HG03442 (cell line): ENCODE data around the gene BBLN.

Experiments used
- ATAC-seq: cut with Tn5 transposase; IDR thresholded peaks from one replicate; pipeline ENCODE4 v1.9.1; 2021; ENCODE audit warnings: mild to moderate bottlenecking, moderate library complexity; ENCODE audit not compliant: unreplicated experiment

BBLN gene

GRCh38 chr9:128188209-128188608 lies 28.1 kb downstream of the BBLN start:
- no peak for ATAC-seq

GRCh38 chr9:128190013-128190412 lies 29.9 kb downstream of the BBLN start:
- ATAC-seq, result no peak

- ATAC-seq, result peak; percentile 26
Observed at GRCh38 chr9:128190516-128191405, 30.7 kb downstream of the BBLN start.

- ATAC-seq, result peak; percentile 66
Observed at GRCh38 chr9:128191406-128192046, 31.5 kb downstream of the BBLN start, which contains the start of gene CIZ1. TSS of gene CIZ1 (minus strand) at chr9:128191572. CDS start at chr9:128190857, 715 bp downstream.

- no peak for ATAC-seq
Observed at GRCh38 chr9:128192601-128193371, 32.7 kb downstream of the BBLN start.

GRCh38 chr9:128193469-128194096 lies 33.5 kb downstream of the BBLN start:
- no peak for ATAC-seq

- ATAC-seq, result no peak
Observed at GRCh38 chr9:128201441-128202369, 41.6 kb downstream of the BBLN start.

GRCh38 chr9:128202648-128203023 lies 42.6 kb downstream of the BBLN start:
- no peak for ATAC-seq

- peak; percentile 78 for ATAC-seq
Observed at GRCh38 chr9:128203024-128203706, 43.1 kb downstream of the BBLN start, which contains the start of gene DNM1. TSS of gene DNM1 (plus strand) at chr9:128203379. CDS start at chr9:128203471, 92 bp downstream.

- ATAC-seq, result no peak
Observed at GRCh38 chr9:128203707-128204551, 43.9 kb downstream of the BBLN start.

GRCh38 chr9:128204858-128205257 lies 44.8 kb downstream of the BBLN start:
- no peak for ATAC-seq

GRCh38 chr9:128205296-128205944 lies 45.4 kb downstream of the BBLN start:
- ATAC-seq, result no peak

GRCh38 chr9:128206484-128206883 lies 46.4 kb downstream of the BBLN start:
- no peak for ATAC-seq

GRCh38 chr9:128206916-128207910 lies 47.1 kb downstream of the BBLN start:
- no peak for ATAC-seq

GRCh38 chr9:128208386-128208785 lies 48.3 kb downstream of the BBLN start:
- no peak for ATAC-seq

- ATAC-seq, result no peak
Observed at GRCh38 chr9:128208946-128209669, 49.0 kb downstream of the BBLN start.
